GM21447 (cell line): ENCODE data around the gene SCPEP1.
A peak's percentile ranks its signal among the peaks of the same experiment; 100 is the strongest.
"Not testable (repeated sequence)": the region's sequence is repeated elsewhere in the genome, so short reads cannot be mapped to it uniquely, and the experiment has no call there.

Experiments used
- ATAC-seq: cut with Tn5 transposase; IDR thresholded peaks from one replicate; pipeline ENCODE4 v1.9.1; 2021; ENCODE audit not compliant: unreplicated experiment

The SCPEP1 gene

GRCh38 chr17:56960596-56961538 is 17.1 kb upstream of the SCPEP1 start, which contains the start of gene COIL:
Gene COIL, minus strand, starts transcription at chr17:56961050. Its CDS starts 31 bp downstream, at chr17:56961019.
- ATAC-seq = peak; percentile 97

- ATAC-seq = not testable (repeated sequence)
Observed at GRCh38 chr17:56965241-56965640, 12.7 kb upstream of the SCPEP1 start.

GRCh38 chr17:56965681-56966080 is 12.2 kb upstream of the SCPEP1 start:
- not testable (repeated sequence) for ATAC-seq

DNA sequence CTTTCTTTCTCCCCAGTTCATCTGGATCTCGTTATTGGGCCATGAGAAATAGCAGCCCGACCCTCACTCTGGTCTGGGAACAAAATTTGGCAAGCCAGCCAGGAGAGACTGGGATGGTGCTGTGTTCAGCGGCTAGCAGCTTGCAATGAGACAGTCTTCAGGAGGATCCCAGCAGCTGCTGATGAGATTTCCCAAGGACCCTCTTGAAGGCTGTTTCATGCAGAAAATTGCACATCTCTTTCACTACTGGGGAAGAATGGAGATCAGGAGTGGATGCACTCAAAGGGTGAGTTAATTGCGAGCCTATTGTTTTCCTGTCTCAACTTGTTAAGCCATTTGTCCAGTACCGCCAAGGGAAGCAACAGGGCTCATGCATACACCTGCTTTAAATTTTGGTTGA is 11.6 kb upstream of the SCPEP1 start:
- no peak for ATAC-seq

DNA sequence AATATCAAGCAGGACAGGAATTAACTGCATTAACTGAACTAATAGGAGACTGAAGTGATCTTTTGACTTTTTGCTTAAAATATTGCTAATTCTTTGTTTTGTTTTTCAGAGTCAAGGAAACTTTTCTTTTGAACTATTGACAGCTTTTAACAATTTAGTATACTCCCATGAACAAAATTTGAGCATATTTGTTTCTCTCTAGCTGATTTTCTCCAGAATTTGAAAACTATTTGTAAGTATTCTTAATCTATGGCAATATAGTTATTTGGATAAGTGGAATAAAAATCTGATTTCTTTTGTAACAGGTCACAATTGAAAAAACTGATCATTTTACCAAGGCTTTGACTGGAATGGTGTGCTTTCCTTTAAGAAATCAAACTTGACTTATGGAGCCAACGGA is 7.0 kb upstream of the SCPEP1 start:
- ATAC-seq = no peak

GRCh38 chr17:56972111-56972730 is 5.7 kb upstream of the SCPEP1 start:
- ATAC-seq = no peak

DNA sequence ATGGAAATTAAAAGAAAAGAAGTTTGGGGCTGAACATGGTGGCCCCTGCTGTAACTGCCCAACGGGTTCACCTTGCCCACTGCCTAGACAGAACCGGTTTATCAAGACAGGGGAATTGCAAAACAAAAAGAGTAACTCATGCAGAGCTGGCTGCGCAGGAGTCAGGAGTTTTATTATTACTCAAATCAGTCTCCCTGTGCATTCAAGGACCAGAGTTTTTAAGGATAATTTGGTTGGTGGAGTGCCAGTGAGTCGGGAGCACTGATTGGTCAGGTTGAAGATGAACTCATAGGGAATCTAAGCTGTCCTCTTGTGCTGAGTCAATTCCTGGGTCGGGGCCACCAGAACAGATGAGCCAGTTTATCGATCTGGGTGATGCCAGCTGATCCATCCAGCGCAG is 4.4 kb upstream of the SCPEP1 start:
- no peak for ATAC-seq

DNA sequence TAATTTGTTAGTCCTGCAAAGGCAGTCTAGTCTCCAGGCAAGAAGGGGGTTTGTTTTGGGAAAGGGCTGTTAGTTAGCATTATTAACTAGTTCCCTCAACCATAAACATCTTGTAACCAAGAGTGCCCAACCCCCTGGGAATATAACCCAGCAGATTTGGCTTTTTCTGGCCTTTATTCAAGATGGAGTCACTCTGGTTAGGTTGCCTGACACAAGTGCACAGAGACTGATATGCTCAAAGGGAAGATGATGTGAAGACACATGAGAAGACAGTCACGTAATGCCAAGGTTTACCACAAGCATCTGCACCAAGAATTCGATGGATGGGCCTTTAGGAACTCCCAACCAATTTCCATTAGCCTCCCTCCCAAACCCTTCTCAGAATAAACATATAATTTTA is 3.9 kb upstream of the SCPEP1 start:
- no peak for ATAC-seq

DNA sequence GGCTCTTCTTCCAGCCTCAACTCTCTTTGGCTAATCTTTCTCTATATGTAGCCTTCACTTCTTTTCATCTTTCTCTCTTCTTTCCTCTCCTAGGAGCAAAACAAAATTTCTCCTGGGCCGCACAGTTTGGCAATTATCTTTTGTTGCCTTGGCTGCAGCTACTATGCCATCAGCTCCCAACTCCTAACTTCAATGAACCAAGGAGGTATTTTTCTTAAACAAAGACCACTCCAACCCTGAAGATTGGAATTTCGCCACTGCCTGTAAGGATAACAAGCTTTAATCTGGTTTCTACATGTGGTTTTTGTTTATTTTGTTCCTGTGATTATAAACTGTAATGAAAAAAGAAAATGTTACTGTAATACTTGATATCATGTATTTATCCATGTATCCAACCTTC is 2.3 kb upstream of the SCPEP1 start:
- ATAC-seq = no peak

- ATAC-seq = no peak
Observed at GRCh38 chr17:56976941-56977608, 856 bp upstream of the SCPEP1 start.

- peak; percentile 36 for ATAC-seq
Observed at GRCh38 chr17:56978441-56979090, 635 bp downstream of the SCPEP1 start.

DNA sequence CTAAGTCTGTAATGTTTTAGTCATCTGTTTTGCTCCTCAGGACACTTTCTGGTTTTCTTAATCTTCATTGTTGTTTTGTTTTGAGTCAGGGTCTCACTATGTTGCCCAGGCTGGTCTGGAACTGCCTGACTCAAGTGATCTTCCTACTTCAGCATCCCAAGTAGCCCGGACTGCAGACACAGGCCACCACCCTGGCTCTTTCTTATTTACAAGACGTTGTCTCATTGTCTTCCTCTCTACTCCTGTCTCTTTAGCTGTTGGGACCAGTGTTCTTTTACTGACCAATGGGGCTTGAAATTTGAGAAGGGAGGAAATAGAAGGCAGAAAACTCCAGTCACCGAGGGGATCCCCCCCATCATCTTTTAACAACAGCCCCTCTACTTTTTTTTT is 1.2 kb downstream of the SCPEP1 start:
- no peak for ATAC-seq

DNA sequence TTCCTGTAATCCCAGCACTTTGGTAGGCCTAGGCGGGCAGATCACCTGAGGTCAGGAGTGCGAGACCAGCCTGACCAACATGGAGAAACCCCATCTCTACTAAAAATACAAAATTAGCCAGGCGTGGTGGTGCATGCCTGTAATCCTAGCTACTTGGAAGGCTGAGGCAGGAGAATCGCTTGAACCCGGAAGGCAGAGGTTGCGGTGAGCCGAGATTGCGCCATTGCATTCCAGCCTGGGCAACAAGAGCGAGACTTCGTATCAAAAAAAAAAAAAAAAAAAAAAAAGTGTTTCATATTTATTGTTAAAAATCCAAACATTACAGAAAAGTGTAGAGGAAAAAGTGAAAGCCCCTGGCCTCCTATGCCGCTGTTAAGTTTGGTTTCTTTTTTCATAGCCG is 2.6 kb downstream of the SCPEP1 start:
- ATAC-seq = not testable (repeated sequence)

DNA sequence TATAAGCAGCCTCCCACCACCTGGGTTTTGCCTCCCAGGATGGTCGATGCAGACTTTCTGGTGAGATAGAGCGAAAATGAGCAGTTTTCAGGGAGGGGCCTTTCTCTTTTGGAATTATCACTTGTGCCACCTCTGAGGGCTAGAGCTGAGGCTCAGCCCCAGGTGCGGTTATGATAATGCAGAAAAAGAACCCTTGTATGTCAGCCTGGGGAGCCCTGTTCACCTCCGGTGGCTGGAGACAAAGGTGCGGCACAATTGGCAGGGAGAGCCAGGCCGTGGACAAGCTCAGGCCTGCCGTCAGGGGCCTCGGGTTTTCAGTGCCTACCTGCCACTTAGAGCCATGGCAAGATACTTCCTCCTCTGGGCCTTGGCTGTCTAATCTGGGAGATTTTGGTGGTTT is 4.4 kb downstream of the SCPEP1 start:
- ATAC-seq = no peak

DNA sequence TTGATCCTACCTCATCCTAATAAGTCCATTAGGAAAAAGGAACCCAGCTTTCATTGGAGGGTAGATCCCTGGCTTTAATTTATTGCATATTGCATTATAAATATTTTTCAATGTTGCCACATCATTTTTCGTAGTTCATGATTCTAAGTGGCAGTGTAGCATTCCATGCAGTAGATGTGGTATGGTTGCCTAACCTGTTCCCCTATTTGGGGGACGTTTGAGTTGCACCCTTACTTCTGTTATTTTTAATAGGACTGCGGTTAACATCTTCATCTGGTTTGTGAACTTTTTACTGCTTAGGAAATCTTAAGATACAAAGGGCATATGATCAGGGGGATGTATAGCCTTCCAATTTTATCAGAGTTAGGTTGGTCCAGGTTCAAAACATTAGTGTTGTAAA is 5.4 kb downstream of the SCPEP1 start:
- ATAC-seq = no peak

DNA sequence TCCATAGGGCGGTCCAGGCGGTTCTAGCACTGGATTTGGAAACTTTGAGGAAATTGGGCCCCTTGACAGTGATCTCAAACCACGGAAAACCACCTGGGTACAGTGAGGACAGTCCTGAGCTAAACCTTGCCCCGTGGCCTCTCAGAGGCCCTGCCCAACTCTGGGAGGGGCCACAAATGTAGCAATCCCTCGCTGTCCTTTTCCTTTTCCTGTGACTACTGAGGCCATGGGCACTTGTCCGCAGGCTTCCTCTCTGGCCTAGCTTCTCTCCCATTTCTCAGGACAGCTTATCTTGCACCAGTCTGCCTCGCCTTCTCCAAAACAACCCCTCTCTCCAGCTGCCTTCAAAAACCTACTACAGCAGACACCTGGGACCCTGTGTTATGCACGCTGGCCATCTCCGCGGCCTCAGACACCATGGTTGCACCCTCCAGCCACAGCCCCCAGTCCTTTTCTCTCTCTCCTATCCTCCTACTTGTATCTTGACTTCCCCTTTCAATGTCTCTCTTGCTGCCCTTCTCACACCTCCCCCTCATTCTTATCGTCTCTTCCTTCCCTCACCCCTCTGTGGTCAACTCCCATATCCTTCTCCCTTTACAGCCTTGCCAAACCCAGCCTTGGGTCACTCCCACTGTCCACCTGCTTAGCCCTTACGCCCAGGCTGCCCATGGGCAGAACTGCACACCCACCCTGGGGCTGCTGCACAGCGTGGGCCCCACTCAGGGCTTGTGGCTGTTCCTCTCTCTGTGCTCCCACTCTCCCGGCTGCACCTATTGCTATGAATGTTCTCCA is 7.6 kb downstream of the SCPEP1 start:
- no peak for ATAC-seq

DNA sequence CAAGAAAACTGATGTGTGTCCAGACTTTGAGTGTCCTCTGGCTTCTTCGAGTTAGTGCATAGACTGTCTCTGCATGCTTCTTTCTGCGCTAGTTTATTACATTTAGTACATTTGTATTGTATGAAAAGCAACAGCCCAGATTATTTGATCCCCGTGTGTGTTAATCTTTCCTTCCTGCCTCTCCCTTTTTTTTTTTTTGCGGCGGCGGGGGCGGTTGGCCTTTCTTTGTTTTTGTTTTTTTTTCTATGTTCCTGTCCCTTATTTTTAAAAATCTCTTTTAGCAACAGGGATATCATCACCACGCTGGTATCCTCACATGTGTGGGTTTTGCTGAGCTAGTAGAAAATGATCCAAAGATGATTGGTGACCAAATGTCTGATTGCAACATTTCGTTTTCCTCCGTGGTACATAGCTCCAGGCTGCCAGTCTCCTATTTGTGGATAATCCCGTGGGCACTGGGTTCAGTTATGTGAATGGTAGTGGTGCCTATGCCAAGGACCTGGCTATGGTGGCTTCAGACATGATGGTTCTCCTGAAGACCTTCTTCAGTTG is 9.4 kb downstream of the SCPEP1 start:
- no peak for ATAC-seq

DNA sequence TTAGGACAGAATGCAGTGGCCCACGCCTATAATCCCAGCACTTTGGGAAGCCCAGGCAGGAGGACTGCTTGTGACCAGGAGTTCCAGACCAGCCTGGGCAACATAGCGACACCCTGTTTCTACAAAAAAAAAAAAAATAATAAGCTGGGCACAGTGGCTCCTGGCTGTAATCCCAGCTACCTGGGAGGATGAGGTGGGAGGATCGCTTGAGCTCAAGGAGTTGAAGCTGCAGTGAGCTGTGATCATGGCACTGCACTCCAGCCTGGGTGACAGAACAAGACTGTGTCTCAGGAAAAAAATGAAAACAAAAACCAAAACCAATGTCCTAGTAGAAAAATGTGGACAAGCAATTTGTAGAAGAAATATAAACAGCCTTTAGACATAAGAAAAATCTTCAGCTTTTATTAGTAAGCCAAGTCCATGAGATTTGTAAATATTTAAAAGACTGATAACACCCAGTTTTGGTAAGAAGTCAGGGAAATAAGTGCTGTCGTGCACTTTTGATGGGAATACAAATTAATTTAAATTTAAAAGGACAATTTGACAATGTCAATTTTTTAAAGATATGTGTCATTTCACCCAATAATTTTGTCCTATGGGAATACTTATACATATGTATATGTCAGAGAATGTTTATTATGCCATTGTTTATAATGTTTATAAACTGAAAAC is 11.1 kb downstream of the SCPEP1 start:
- ATAC-seq = no peak

GRCh38 chr17:56992364-56992763 is 14.4 kb downstream of the SCPEP1 start:
- no peak for ATAC-seq
